Measurements from ENCODE around the gene PDZD2. TPM values are rescaled to one million over a fixed set of nuclear protein-coding genes. Genes with fewer than 3 reads are reported as not detected.

The PDZD2 gene
- polyA plus RNA-seq, 3 donors = 0.10 TPM; not detected in 2

DNA sequence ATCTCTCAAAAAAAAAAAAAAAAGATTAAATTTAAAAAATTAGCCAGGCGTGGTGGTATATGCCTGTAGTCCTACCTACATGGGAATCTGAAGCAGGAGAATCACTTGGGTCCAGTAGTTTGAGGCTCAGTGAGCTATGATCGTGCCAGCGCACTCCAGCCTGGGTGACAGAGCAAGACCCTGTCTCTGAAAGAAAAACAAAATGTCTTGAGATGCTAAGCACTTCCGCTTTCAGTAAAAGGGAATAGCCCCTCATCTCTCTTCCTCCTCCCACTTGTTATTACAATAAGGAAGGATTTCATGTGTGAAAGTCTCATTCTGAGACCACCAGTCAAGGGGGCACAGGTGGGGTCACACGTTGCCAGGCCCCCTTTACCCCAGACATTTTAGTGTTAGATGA is 455.8 kb downstream of the PDZD2 start:
- H2AFZ ChIP-seq (ENCODE audit: insufficient read depth, low read depth, low read length, poor library complexity, severe bottlenecking) = no peak overlapping the region
- intact Hi-C loops (cut with micrococcal nuclease) = loop anchor here in 1 of 2 donors (5.0 kb wide), 1 partner anchor 512 kb away; no protein-coding TSS in a partner anchor
- no peaks in the 10 kb centered on the region for H3K79me2 ChIP-seq (ENCODE audit: insufficient read depth, low read length)
- H3K9me3 Mint-ChIP-seq = no peaks in the 10 kb centered on the region
- H3K36me3 ChIP-seq (replicated peaks in 1 of 2; ENCODE audit: control insufficient read depth in 1 of 2, insufficient read depth in 2 of 2, low read length in 2 of 2) = peaks cover 14 to 26% of the 10 kb centered on the region in 2 donors
- no peaks in the 10 kb centered on the region for H3K27me3 Mint-ChIP-seq (ENCODE audit: low read depth in 3 of 3)
- no peak overlapping the region for H3K9ac ChIP-seq (ENCODE audit: insufficient read depth, low read length, poor library complexity, severe bottlenecking)
- no peak overlapping the region for H3K4me2 ChIP-seq (replicated peaks; ENCODE audit: extremely low read depth, low read length, poor library complexity, severe bottlenecking)
- WGBS (ENCODE audit: insufficient coverage) = 100% methylated on average over 1 of the region's 5 CpGs
- H3K4me3 Mint-ChIP-seq = no peak overlapping the region
- H3K36me3 Mint-ChIP-seq = peaks cover 22 to 24% of the 10 kb centered on the region in 2 donors
- H3K27ac Mint-ChIP-seq = peak overlapping the region in 1 of 7 donors; percentile 26
- no peaks in the 10 kb centered on the region for H3K4me1 ChIP-seq (ENCODE audit: control insufficient read depth in 1 of 2, insufficient read depth in 2 of 2, low read length in 2 of 2)
- H3K27ac ChIP-seq (ENCODE audit: low read depth in 1 of 2, low read length in 2 of 2) = no peak overlapping the region
- no peak overlapping the region for H3K4me3 ChIP-seq (replicated peaks in 1 of 3; ENCODE audit: low read depth in 2 of 3, low read length in 3 of 3)
- peaks cover 6% of the 10 kb centered on the region for H3K4me1 Mint-ChIP-seq
- no peak for DNase-seq
- H3K9me3 ChIP-seq (replicated peaks in 1 of 2; ENCODE audit: control insufficient read depth in 1 of 2, insufficient read depth in 1 of 2, low read length in 2 of 2) = no peaks in the 10 kb centered on the region
- H4K20me1 ChIP-seq (ENCODE audit: insufficient read depth, low read length) = no peaks in the 10 kb centered on the region
- H3K27me3 ChIP-seq (ENCODE audit: control insufficient read depth in 2 of 2, insufficient read depth in 2 of 2, low read length in 2 of 2) = no peaks in the 10 kb centered on the region
- TF ChIP-seq CTCF (IDR thresholded peaks at IDR 0.05) = no peak

GRCh38 chr5:32095261-32095671 is 456.3 kb downstream of the PDZD2 start:
- H3K27ac ChIP-seq (ENCODE audit: low read depth in 1 of 2, low read length in 2 of 2) = no peak overlapping the region
- Mint-ChIP-seq H3K9me3 (no peaks in the 10 kb centered on the region), H3K27ac (peak overlapping the region in 5 of 7 donors; percentile 26 to 69 (median 37)), H3K4me1 (peaks cover 6% of the 10 kb centered on the region), H3K27me3 (ENCODE audit: low read depth in 3 of 3) (no peaks in the 10 kb centered on the region), H3K4me3 (no peak overlapping the region), H3K36me3 (peaks cover 28 to 30% of the 10 kb centered on the region in 2 donors)
- no peaks in the 10 kb centered on the region for H3K27me3 ChIP-seq (ENCODE audit: control insufficient read depth in 2 of 2, insufficient read depth in 2 of 2, low read length in 2 of 2)
- no peak for TF ChIP-seq CTCF (IDR thresholded peaks at IDR 0.05)
- H2AFZ ChIP-seq (ENCODE audit: insufficient read depth, low read depth, low read length, poor library complexity, severe bottlenecking) = no peak overlapping the region
- H4K20me1 ChIP-seq (ENCODE audit: insufficient read depth, low read length) = no peaks in the 10 kb centered on the region
- no peak overlapping the region for H3K4me2 ChIP-seq (replicated peaks; ENCODE audit: extremely low read depth, low read length, poor library complexity, severe bottlenecking)
- H3K4me1 ChIP-seq (ENCODE audit: control insufficient read depth in 1 of 2, insufficient read depth in 2 of 2, low read length in 2 of 2) = no peaks in the 10 kb centered on the region
- H3K4me3 ChIP-seq (replicated peaks in 1 of 3; ENCODE audit: low read depth in 2 of 3, low read length in 3 of 3) = no peak overlapping the region
- H3K9ac ChIP-seq (ENCODE audit: insufficient read depth, low read length, poor library complexity, severe bottlenecking) = no peak overlapping the region
- no CpG with 5 or more reads among the region's 7 CpGs for WGBS (ENCODE audit: insufficient coverage)
- H3K79me2 ChIP-seq (ENCODE audit: insufficient read depth, low read length) = no peaks in the 10 kb centered on the region
- H3K9me3 ChIP-seq (replicated peaks in 1 of 2; ENCODE audit: control insufficient read depth in 1 of 2, insufficient read depth in 1 of 2, low read length in 2 of 2) = no peaks in the 10 kb centered on the region
- intact Hi-C loops (cut with micrococcal nuclease) = no loop called here
- no peak for DNase-seq
- peaks cover 17 to 32% of the 10 kb centered on the region in 2 donors for H3K36me3 ChIP-seq (replicated peaks in 1 of 2; ENCODE audit: control insufficient read depth in 1 of 2, insufficient read depth in 2 of 2, low read length in 2 of 2)

Measured in CD14-positive monocyte (primary cell).